Measurements from ENCODE around the gene MIPEP.

The MIPEP gene

DNA sequence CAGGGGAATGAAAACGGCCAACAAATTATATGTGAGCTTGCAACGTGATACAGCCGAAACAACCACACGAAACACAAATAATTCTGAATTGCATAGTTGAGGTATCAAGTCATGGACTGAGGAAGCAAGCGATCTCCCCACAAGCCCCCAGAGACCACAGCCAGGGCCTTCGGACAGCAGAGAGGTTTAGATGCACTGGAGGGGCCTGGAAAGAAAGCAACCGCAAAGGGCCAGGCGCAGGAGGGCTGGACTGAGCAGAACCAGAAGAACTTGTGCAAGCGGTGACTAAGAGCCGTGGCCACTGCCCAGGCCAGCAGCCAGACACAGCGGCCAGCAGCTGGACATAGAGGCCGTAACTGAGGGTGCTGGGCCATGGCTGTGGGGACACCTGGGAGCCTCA lies 187.6 kb downstream of the MIPEP start:
- no peaks in the 10 kb centered on the region for H3K36me3 ChIP-seq (ENCODE audit: insufficient read depth, low read length)
- no peaks in the 10 kb centered on the region for H3K9me3 ChIP-seq (ENCODE audit: low read length)
- no peak overlapping the region for H3K27ac ChIP-seq (ENCODE audit: low read depth, low read length, poor library complexity, severe bottlenecking)
- H3K79me2 ChIP-seq (ENCODE audit: insufficient read depth, low read length): no peaks in the 10 kb centered on the region
- no peak overlapping the region for H2AFZ ChIP-seq (ENCODE audit: low read length)
- no peak overlapping the region for H3K4me3 ChIP-seq (ENCODE audit: low read depth, low read length, poor library complexity, severe bottlenecking)
- H3K4me1 ChIP-seq (ENCODE audit: insufficient read depth, low read length, severe bottlenecking): no peaks in the 10 kb centered on the region
- no peaks in the 10 kb centered on the region for H3K9me2 ChIP-seq (ENCODE audit: low read depth, low read length)
- H3F3A ChIP-seq (ENCODE audit: insufficient read depth, low read length): no peaks in the 10 kb centered on the region
- H4K20me1 ChIP-seq (ENCODE audit: insufficient read depth, low read length): no peaks in the 10 kb centered on the region
- H3K4me2 ChIP-seq (ENCODE audit: low read length): no peak overlapping the region
- H3K9ac ChIP-seq (ENCODE audit: low read length): no peak overlapping the region
- no peaks in the 10 kb centered on the region for H3K27me3 ChIP-seq (ENCODE audit: insufficient read depth, low read length)
- TF ChIP-seq EZH2 (IDR thresholded peaks at IDR 0.05; ENCODE audit: borderline replicate concordance, low read length): no peak
- TF ChIP-seq, protein P1, sequence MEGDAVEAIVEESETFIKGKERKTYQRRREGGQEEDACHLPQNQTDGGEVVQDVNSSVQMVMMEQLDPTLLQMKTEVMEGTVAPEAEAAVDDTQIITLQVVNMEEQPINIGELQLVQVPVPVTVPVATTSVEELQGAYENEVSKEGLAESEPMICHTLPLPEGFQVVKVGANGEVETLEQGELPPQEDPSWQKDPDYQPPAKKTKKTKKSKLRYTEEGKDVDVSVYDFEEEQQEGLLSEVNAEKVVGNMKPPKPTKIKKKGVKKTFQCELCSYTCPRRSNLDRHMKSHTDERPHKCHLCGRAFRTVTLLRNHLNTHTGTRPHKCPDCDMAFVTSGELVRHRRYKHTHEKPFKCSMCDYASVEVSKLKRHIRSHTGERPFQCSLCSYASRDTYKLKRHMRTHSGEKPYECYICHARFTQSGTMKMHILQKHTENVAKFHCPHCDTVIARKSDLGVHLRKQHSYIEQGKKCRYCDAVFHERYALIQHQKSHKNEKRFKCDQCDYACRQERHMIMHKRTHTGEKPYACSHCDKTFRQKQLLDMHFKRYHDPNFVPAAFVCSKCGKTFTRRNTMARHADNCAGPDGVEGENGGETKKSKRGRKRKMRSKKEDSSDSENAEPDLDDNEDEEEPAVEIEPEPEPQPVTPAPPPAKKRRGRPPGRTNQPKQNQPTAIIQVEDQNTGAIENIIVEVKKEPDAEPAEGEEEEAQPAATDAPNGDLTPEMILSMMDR (IDR thresholded peaks at IDR 0.05; ENCODE audit: low read length): no peak

DNA sequence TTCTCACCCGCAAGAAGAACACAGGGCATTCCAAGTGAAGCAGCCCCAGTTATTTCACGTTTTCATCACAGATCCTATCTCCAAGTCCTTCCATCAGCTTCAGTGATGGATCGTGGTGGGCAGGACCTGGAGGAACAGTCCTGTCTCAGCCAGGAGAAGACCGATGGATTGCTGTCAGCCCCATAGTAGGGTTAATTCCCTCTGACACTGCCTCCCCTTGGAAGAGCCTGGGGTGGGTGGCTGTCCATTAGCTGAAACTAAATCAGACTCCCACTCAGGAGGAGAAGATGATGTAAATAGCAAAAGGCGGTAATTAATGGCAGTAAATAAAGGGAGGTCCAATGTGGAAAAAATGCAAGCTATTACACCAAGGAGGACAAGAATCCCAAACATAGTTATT lies 188.0 kb downstream of the MIPEP start:
- no peaks in the 10 kb centered on the region for H3K4me1 ChIP-seq (ENCODE audit: insufficient read depth, low read length, severe bottlenecking)
- H2AFZ ChIP-seq (ENCODE audit: low read length): no peak overlapping the region
- no peaks in the 10 kb centered on the region for H3F3A ChIP-seq (ENCODE audit: insufficient read depth, low read length)
- H3K9ac ChIP-seq (ENCODE audit: low read length): no peak overlapping the region
- no peaks in the 10 kb centered on the region for H3K27me3 ChIP-seq (ENCODE audit: insufficient read depth, low read length)
- no peaks in the 10 kb centered on the region for H3K9me2 ChIP-seq (ENCODE audit: low read depth, low read length)
- H3K9me3 ChIP-seq (ENCODE audit: low read length): no peaks in the 10 kb centered on the region
- H3K4me3 ChIP-seq (ENCODE audit: low read depth, low read length, poor library complexity, severe bottlenecking): no peak overlapping the region
- no peak for TF ChIP-seq EZH2 (IDR thresholded peaks at IDR 0.05; ENCODE audit: borderline replicate concordance, low read length)
- TF ChIP-seq, protein P1 (IDR thresholded peaks at IDR 0.05; ENCODE audit: low read length): no peak
- no peak overlapping the region for H3K27ac ChIP-seq (ENCODE audit: low read depth, low read length, poor library complexity, severe bottlenecking)
- no peak overlapping the region for H3K4me2 ChIP-seq (ENCODE audit: low read length)
- no peaks in the 10 kb centered on the region for H3K79me2 ChIP-seq (ENCODE audit: insufficient read depth, low read length)
- no peaks in the 10 kb centered on the region for H4K20me1 ChIP-seq (ENCODE audit: insufficient read depth, low read length)
- no peaks in the 10 kb centered on the region for H3K36me3 ChIP-seq (ENCODE audit: insufficient read depth, low read length)

DNA sequence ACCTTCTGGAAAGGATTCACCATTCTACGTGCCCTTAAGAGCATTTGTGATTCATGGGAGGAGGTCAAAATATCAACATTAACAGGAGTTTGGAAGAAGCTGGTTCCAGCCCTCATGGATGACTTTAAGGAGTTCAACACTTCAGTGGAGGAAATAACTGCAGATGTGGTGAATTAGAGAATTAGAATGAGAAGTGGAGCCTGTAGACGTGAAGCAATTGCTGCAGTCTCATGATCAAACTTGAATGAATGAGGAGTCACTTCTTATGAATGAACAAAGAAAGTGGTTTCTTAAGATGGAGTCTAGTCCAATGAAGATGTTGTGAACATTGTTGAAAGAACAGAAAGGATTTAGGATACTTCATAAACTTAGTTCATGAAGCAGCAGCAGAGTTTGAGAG lies 189.9 kb downstream of the MIPEP start:
- Histone ChIP-seq H2AFZ (ENCODE audit: low read length) (no peak overlapping the region), H3K9ac (ENCODE audit: low read length) (no peak overlapping the region), H4K20me1 (ENCODE audit: insufficient read depth, low read length) (no peaks in the 10 kb centered on the region), H3K79me2 (ENCODE audit: insufficient read depth, low read length) (no peaks in the 10 kb centered on the region), H3K36me3 (ENCODE audit: insufficient read depth, low read length) (no peaks in the 10 kb centered on the region), H3K27me3 (ENCODE audit: insufficient read depth, low read length) (no peaks in the 10 kb centered on the region), H3K27ac (ENCODE audit: low read depth, low read length, poor library complexity, severe bottlenecking) (no peak overlapping the region), H3K4me1 (ENCODE audit: insufficient read depth, low read length, severe bottlenecking) (peaks cover 6% of the 10 kb centered on the region), H3F3A (ENCODE audit: insufficient read depth, low read length) (no peaks in the 10 kb centered on the region), H3K9me3 (ENCODE audit: low read length) (no peaks in the 10 kb centered on the region), H3K4me2 (ENCODE audit: low read length) (no peak overlapping the region), H3K4me3 (ENCODE audit: low read depth, low read length, poor library complexity, severe bottlenecking) (no peak overlapping the region), H3K9me2 (ENCODE audit: low read depth, low read length) (no peaks in the 10 kb centered on the region)
- TF ChIP-seq, protein P1 (IDR thresholded peaks at IDR 0.05; ENCODE audit: low read length): no peak
- TF ChIP-seq EZH2 (IDR thresholded peaks at IDR 0.05; ENCODE audit: borderline replicate concordance, low read length): no peak

Data from OCI-LY1 (cell line).